RCC 7860 (cell line): ENCODE data around the gene SLC2A8.
A peak's percentile ranks its signal among the peaks of the same experiment; 100 is the strongest.

ENCODE experiments used
- DNase-seq: peaks from one replicate; pipeline ENCODE4 v3.0.0-alpha.2; 2015; ENCODE audit warnings: low spot score
- FAIRE-seq: peaks from 2 replicates; lab custom pipeline; 2012; peaks lifted over from hg19 to GRCh38; lab: Jason Lieb, UNC

The SLC2A8 gene

GRCh38 chr9:127426756-127427155 lies 29.8 kb downstream of the SLC2A8 start:
- FAIRE-seq, result no peak
- DNase-seq, result no peak

GRCh38 chr9:127428348-127428747 lies 31.4 kb downstream of the SLC2A8 start:
- FAIRE-seq (no peak), DNase-seq (no peak)

GRCh38 chr9:127430415-127430814 lies 33.4 kb downstream of the SLC2A8 start:
- FAIRE-seq (no peak), DNase-seq (no peak)

- FAIRE-seq (no peak), DNase-seq (no peak)
These were observed 40.7 kb downstream of the SLC2A8 start for GRCh38 chr9:127437497-127438264.

GRCh38 chr9:127438394-127438793 lies 41.4 kb downstream of the SLC2A8 start:
- DNase-seq (no peak), FAIRE-seq (no peak)

- peak; percentile 8 for DNase-seq
- FAIRE-seq, result no peak
These were observed 47.4 kb downstream of the SLC2A8 start for GRCh38 chr9:127444283-127444920.

GRCh38 chr9:127444921-127445850 lies 48.2 kb downstream of the SLC2A8 start:
- DNase-seq (peak; percentile 24), FAIRE-seq (no peak)

- FAIRE-seq (no peak), DNase-seq (peak; percentile 29)
These were observed 49.1 kb downstream of the SLC2A8 start for GRCh38 chr9:127445851-127446712.

- FAIRE-seq (no peak), DNase-seq (peak; percentile 29)
These were observed 49.9 kb downstream of the SLC2A8 start for GRCh38 chr9:127446713-127447415.

- DNase-seq (peak; percentile 13), FAIRE-seq (no peak)
These were observed 50.6 kb downstream of the SLC2A8 start for GRCh38 chr9:127447416-127448111.

GRCh38 chr9:127448112-127448805 lies 51.3 kb downstream of the SLC2A8 start:
- no peak for DNase-seq

GRCh38 chr9:127449332-127449966 lies 52.5 kb downstream of the SLC2A8 start:
- DNase-seq (peak; percentile 10), FAIRE-seq (no peak)

More at GRCh38 chr9:127448112-127448805, 51.3 kb downstream of the SLC2A8 start:
- FAIRE-seq, result no peak

- FAIRE-seq (no peak), DNase-seq (peak; percentile 14)
These were observed 53.3 kb downstream of the SLC2A8 start for GRCh38 chr9:127450243-127450760.

GRCh38 chr9:127450830-127451607 lies 54.0 kb downstream of the SLC2A8 start, which contains the start of the genes LRSAM1 and RPL12:
Gene LRSAM1, plus strand, starts transcription at chr9:127451510. Its CDS starts 3,018 bp downstream, at chr9:127454528.
Gene RPL12, minus strand, starts transcription at chr9:127451406. Its CDS starts 89 bp downstream, at chr9:127451317.
- peak; percentile 40 for FAIRE-seq
- peak; percentile 89 for DNase-seq

GRCh38 chr9:127451608-127451857 lies 54.6 kb downstream of the SLC2A8 start:
- DNase-seq, result no peak
- FAIRE-seq, result no peak

GRCh38 chr9:127451858-127452656 lies 55.1 kb downstream of the SLC2A8 start:
- FAIRE-seq (no peak), DNase-seq (peak; percentile 37)
